GM23338 (cell line): Measurements from ENCODE around the gene PHAF1. TPM values are rescaled to one million over a fixed set of nuclear protein-coding genes. Genes with fewer than 3 reads are reported as not detected.
A peak's percentile ranks its signal among the peaks of the same experiment; 100 is the strongest.

ENCODE experiments used
- ATAC-seq: fragments of 200-7000 bp; cut with Tn5 transposase; 3 replicates; pipeline ENCODE4 v1.9.1; 2020
- DNase-seq: peaks from one replicate; pipeline ENCODE4 v3.0.0-alpha.2; 2015; ENCODE audit warnings: low spot score
- H2AFZ ChIP-seq: fragments of 200-600 bp; sonication (generic); 2 replicates; pipeline ENCODE4 v1.8.0; 2016; ENCODE audit warnings: antibody characterized with exemption, mild to moderate bottlenecking, moderate library complexity
- H3F3A ChIP-seq: fragments of 200-600 bp; sonication (generic); replicated peaks from 2 replicates; pipeline ENCODE4 v1.8.0; 2017; ENCODE audit warnings: antibody characterized with exemption, mixed run types, low read depth
- H3K27ac ChIP-seq: fragments of 200-600 bp; sonication (generic); 2 replicates; pipeline ENCODE4 v1.6.1; 2016; ENCODE audit warnings: low read depth
- H3K27me3 ChIP-seq: fragments of 200-600 bp; sonication (generic); 2 replicates; pipeline ENCODE4 v1.8.0; 2016; ENCODE audit warnings: mild to moderate bottlenecking, mixed run types, moderate library complexity; ENCODE audit not compliant: insufficient read depth
- H3K36me3 ChIP-seq: fragments of 200-600 bp; sonication (generic); 2 replicates; pipeline ENCODE4 v1.8.0; 2016; ENCODE audit warnings: mild to moderate bottlenecking; ENCODE audit not compliant: insufficient read depth
- H3K4me1 ChIP-seq: fragments of 200-600 bp; sonication (generic); 2 replicates; pipeline ENCODE4 v1.8.0; 2016; ENCODE audit warnings: mild to moderate bottlenecking, moderate library complexity; ENCODE audit not compliant: insufficient read depth
- H3K4me2 ChIP-seq: fragments of 200-600 bp; sonication (generic); 2 replicates; pipeline ENCODE4 v1.7.1; 2017; ENCODE audit warnings: mixed run types
- H3K4me3 ChIP-seq: fragments of 200-600 bp; sonication (generic); 2 replicates; pipeline ENCODE4 v1.6.1; 2016; ENCODE audit warnings: mixed run types
- H3K79me2 ChIP-seq: fragments of 200-600 bp; sonication (generic); replicated peaks from 2 replicates; pipeline ENCODE4 v1.8.0; 2017; ENCODE audit warnings: mild to moderate bottlenecking; ENCODE audit not compliant: insufficient read depth
- H3K9me2 ChIP-seq: fragments of 200-600 bp; sonication (generic); 2 replicates; pipeline ENCODE4 v1.8.0; 2017; ENCODE audit not compliant: insufficient read depth
- H4K20me1 ChIP-seq: fragments of 200-600 bp; sonication (generic); replicated peaks from 2 replicates; pipeline ENCODE4 v1.8.0; 2017; ENCODE audit warnings: mild to moderate bottlenecking; ENCODE audit not compliant: insufficient read depth
- H3K27ac Mint-ChIP-seq: 2 replicates; pipeline ENCODE4 v1.8.0; 2020; ENCODE audit warnings: inconsistent platforms, mild to moderate bottlenecking, moderate library complexity, mixed read lengths
- H3K27me3 Mint-ChIP-seq: 3 replicates; pipeline ENCODE4 v1.8.0; 2022; ENCODE audit warnings: low read depth, mild to moderate bottlenecking, moderate library complexity, mixed read lengths, inconsistent platforms; ENCODE audit not compliant: insufficient read depth, poor library complexity
- H3K36me3 Mint-ChIP-seq: 3 replicates; pipeline ENCODE4 v1.8.0; 2021; ENCODE audit warnings: low read depth, mild to moderate bottlenecking, inconsistent platforms, moderate library complexity, mixed read lengths
- H3K4me1 Mint-ChIP-seq: 3 replicates; pipeline ENCODE4 v1.8.0; 2020; ENCODE audit warnings: mild to moderate bottlenecking, inconsistent platforms, mixed read lengths
- H3K4me3 Mint-ChIP-seq: 3 replicates; pipeline ENCODE4 v1.8.0; 2021; ENCODE audit warnings: moderate library complexity, mild to moderate bottlenecking, inconsistent platforms, mixed read lengths
- H3K9me3 Mint-ChIP-seq: 3 replicates; pipeline ENCODE4 v1.8.0; 2020; ENCODE audit warnings: moderate library complexity, mild to moderate bottlenecking, inconsistent platforms, mixed read lengths
- CTCF ChIP-seq, 2 experiments: fragments of 200-600 bp in 1 of 2; sonication (generic) in 1 of 2; conservative IDR thresholded peaks; 2 replicates each; pipeline versions ENCODE4 v1.5.1 to v1.6.1; 2016 to 2017; ENCODE audit warnings: antibody characterized with exemption in 2 of 2, low read depth in 2 of 2, mild to moderate bottlenecking in 2 of 2, moderate library complexity in 1 of 2
- ETS1 ChIP-seq: IDR thresholded peaks from 2 replicates; pipeline ENCODE4 v1.6.1; 2016; ENCODE audit warnings: antibody characterized with exemption
- EZH2 ChIP-seq: fragments of 200-600 bp; sonication (generic); IDR thresholded peaks from one replicate; pipeline ENCODE4 v1.8.0; 2017; ENCODE audit warnings: antibody characterized with exemption, mild to moderate bottlenecking, low read depth; ENCODE audit not compliant: unreplicated experiment
- EZH2phosphoT487 ChIP-seq: fragments of 200-600 bp; sonication (generic); IDR thresholded peaks from one replicate; pipeline ENCODE4 v1.8.1; 2018; ENCODE audit warnings: antibody characterized with exemption; ENCODE audit not compliant: unreplicated experiment
- REST ChIP-seq: IDR thresholded peaks from one replicate; pipeline ENCODE4 v1.6.1; 2018; ENCODE audit warnings: antibody characterized with exemption; ENCODE audit not compliant: unreplicated experiment
- polyA plus RNA-seq: library from polyadenylated mRNA; unstranded; fragments of >200 nt; fragmentation: Nextera tagmentation; extraction: Ambion mirVana; gene quantifications from 2 replicates; pipeline ENCODE4 v1.2.1, GENCODE V29; 2016
- total RNA-seq: library from RNA; depleted of rRNA; stranded (reverse); fragments of >200 nt; shearing (Covaris generic); gene quantifications from 2 replicates; pipeline ENCODE4 v1.2.3, GENCODE V29; 2014

PHAF1 gene
- total and polyA plus RNA-seq, 2 experiments from 2014 or later, result 14.7 to 35.9 TPM

- no peaks in the 10 kb centered on the region; the same call in 2 of the 3 replicates for H3K36me3 Mint-ChIP-seq
Measured at GRCh38 chr16:67156143-67156844, 46.6 kb downstream of the PHAF1 start.

GRCh38 chr16:67157106-67157748 is 47.5 kb downstream of the PHAF1 start:
- no peak overlapping the region for H3K4me2 ChIP-seq
- H2AFZ ChIP-seq, result no peak overlapping the region
- H3K4me3 ChIP-seq, result no peak overlapping the region
- peaks cover 8% of the 10 kb centered on the region for H3F3A ChIP-seq
- Mint-ChIP-seq H3K27ac (no peak overlapping the region), H3K27me3 (peaks cover 98% of the 10 kb centered on the region), H3K9me3 (peaks cover 4% of the 10 kb centered on the region; the same call in 2 of the 3 replicates), H3K4me1 (peaks cover 17% of the 10 kb centered on the region), H3K36me3 (no peaks in the 10 kb centered on the region; the same call in 2 of the 3 replicates), H3K4me3 (no peak overlapping the region; the same call in 2 of the 3 replicates)
- TF ChIP-seq EZH2phosphoT487 (no peak), REST (no peak), EZH2 (peak; percentile 80)
- peaks cover 25% of the 10 kb centered on the region; the same call in 1 of the 2 replicates for H3K4me1 ChIP-seq
- H4K20me1 ChIP-seq, result peaks cover 5% of the 10 kb centered on the region; the same call in 1 of the 2 replicates
- ATAC-seq (no peak), DNase-seq (no peak)
- no peaks in the 10 kb centered on the region for H3K9me2 ChIP-seq
- peaks cover 100% of the 10 kb centered on the region for H3K27me3 ChIP-seq
- H3K79me2 ChIP-seq, result no peaks in the 10 kb centered on the region
- H3K36me3 ChIP-seq, result no peaks in the 10 kb centered on the region
- no peak overlapping the region for H3K27ac ChIP-seq

More at GRCh38 chr16:67156143-67156844, 46.6 kb downstream of the PHAF1 start:
- peaks cover 100% of the 10 kb centered on the region for H3K27me3 ChIP-seq
- H3K79me2 ChIP-seq, result no peaks in the 10 kb centered on the region
- Mint-ChIP-seq H3K9me3 (peaks cover 4% of the 10 kb centered on the region; the same call in 2 of the 3 replicates), H3K27me3 (peaks cover 98% of the 10 kb centered on the region), H3K27ac (no peak overlapping the region), H3K4me3 (no peak overlapping the region; the same call in 2 of the 3 replicates), H3K4me1 (peaks cover 17% of the 10 kb centered on the region; the same call in 2 of the 3 replicates)
- no peak overlapping the region for H3K27ac ChIP-seq
- no peak for DNase-seq
- H3F3A ChIP-seq, result peaks cover 6% of the 10 kb centered on the region; the same call in 1 of the 2 replicates
- peaks cover 29% of the 10 kb centered on the region; the same call in 1 of the 2 replicates for H3K4me1 ChIP-seq
- no peak overlapping the region for H3K4me2 ChIP-seq
- H3K36me3 ChIP-seq, result no peaks in the 10 kb centered on the region
- H3K9me2 ChIP-seq, result no peaks in the 10 kb centered on the region
- no peak for ATAC-seq
- H2AFZ ChIP-seq, result no peak overlapping the region
- peaks cover 5% of the 10 kb centered on the region; the same call in 1 of the 2 replicates for H4K20me1 ChIP-seq
- no peak overlapping the region for H3K4me3 ChIP-seq
- TF ChIP-seq EZH2, result peak; percentile 56
- peak in 1 of 2 experiments; percentile 14; a peak in 1 of 4 replicates for TF ChIP-seq CTCF (conservative IDR thresholded peaks at IDR 0.05; ENCODE audit: low read depth in 2 of 2)
- TF ChIP-seq ETS1, result no peak
